HG03442 (cell line): ENCODE results near the gene SCTR.

Experiments
- ATAC-seq: cut with Tn5 transposase; IDR thresholded peaks from one replicate; pipeline ENCODE4 v1.9.1; 2021; ENCODE audit warnings: mild to moderate bottlenecking, moderate library complexity; ENCODE audit not compliant: unreplicated experiment

The SCTR gene

DNA sequence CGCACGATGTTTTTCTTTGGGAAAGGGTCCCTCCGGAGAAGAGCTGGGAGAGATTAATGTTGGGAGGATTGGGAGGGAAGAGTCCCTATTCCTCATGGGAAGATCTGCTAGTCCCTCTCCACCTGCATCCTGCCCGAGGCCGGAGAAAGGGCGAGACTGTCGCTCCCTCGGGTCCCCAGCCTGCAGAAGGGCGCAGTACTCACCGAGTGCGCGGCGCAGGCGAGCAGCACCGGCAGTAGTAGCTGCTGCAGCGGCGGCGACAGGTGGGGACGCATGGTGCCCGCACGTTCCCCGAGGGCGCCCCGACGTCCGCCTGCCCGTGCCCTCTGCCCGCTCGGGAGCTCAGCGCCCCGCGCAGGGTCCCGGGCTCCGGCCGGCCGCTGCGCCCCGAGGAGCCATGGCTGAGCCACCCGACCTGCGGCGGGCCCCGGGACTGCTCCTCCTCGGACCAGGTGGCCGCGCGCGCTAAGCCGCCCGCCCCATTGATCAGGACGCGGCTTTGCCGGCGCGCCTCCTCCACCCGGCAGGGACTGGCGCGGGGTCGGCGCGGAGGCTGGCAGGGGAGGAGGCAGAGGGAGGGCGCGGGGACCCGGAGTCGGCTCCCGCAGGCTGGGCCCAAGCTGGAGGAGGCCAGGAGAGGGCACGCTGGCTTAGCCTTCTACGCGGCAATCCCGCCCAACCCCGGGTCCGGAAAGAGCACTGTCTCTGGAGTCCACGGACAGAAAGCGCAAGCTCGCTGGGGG lies at the start of gene SCTR:
SCTR (minus strand) TSS at position 532 of the 743 bp plus-strand sequence; CDS start at position 275, 257 bp downstream.
- no peak for ATAC-seq

DNA sequence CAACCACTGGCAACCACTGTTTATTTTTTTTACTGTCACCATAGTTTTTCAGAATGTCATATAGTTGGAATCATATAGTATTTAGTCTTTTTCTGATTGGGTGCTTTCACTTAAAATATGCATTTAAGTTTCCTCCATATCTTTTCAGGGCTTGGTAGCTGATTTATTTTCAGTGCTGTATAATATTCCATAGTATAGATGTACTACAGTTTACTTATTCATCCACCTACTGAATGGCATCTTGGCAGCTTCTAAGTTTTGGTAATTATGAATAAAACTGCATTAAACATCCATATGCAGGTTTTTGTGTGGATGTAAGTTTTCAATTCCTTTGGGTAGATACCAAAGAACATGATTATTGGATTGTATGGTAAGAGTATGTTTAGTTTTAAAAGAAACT lies 43.0 kb upstream of the SCTR start:
- ATAC-seq: no peak

DNA sequence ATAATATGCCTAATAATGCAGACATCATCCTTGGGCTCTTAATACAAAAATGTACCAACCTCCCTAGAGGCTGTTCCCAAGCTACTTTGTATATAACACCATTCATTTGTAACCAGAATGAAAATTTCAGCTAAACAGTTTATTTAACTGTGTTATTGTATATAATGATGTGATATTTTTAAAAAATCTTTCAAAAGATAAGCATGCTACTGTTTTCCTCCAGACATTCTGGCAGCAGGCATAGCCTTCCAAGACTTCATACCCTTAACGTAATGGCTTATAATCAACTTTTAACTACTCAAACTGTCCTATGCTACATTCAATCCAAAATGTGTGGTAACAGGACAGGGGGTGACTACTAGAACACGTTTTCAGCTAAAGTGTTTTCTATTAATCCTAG lies 41.2 kb upstream of the SCTR start:
- no peak for ATAC-seq

DNA sequence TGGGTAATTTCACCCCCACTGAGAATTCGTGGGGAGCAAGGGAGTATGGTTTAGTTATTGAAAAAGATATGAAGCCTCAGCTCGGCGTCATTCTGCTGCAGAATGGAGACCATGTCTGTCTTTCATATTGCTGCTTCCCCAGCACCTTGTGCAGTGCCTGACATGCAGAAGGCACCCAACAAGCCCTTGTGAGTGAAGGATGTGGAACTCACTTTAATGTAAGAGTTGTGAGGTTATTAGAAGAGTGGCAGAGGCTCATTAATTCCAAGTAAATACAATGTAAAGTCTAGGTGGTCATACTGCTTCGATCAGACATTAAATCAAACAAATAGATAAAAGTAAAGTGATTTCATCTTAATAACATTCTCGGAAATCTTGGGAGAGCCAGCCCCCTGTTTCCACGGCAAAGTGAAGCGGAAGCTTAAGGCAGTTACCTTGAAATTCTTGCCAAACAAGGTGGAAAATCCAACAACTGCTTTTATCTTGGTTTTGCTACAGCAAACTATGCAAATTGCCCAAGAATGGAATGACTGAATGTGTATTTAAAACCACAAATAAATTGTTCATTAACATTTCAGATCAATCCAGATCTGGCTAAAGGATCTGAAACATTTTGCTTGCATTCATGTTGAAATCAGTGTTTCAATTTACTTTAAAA lies 29.5 kb upstream of the SCTR start:
- ATAC-seq: no peak

GRCh38 chr2:119552902-119553301 lies 28.6 kb upstream of the SCTR start:
- ATAC-seq: no peak

- no peak for ATAC-seq
Measured at GRCh38 chr2:119550856-119551255, 26.6 kb upstream of the SCTR start.

DNA sequence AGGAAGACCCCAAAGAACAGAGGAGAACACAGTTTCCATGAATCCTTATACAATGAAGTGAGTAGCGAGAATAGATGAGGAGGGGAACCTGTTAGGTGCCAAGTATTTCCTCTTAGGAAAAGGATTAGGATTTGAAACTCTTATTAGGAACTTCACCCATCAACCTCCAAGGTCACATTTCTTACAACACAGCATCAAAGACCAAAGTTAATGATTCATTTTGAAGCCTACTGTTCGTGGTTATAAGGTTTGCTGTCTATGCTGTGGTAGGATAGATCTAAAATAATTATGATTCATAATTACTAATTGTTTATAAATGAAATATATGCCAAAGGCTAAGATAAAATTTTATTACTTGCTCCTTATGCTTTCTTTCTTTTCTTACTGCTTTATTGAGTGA lies 26.1 kb upstream of the SCTR start:
- ATAC-seq: no peak

- no peak for ATAC-seq
Measured at GRCh38 chr2:119549241-119549640, 25.0 kb upstream of the SCTR start.

- no peak for ATAC-seq
Measured at GRCh38 chr2:119548516-119549120, 24.3 kb upstream of the SCTR start.

GRCh38 chr2:119546447-119546767 lies 22.1 kb upstream of the SCTR start:
- ATAC-seq: no peak

GRCh38 chr2:119545754-119546446 lies 21.6 kb upstream of the SCTR start:
- ATAC-seq: no peak

DNA sequence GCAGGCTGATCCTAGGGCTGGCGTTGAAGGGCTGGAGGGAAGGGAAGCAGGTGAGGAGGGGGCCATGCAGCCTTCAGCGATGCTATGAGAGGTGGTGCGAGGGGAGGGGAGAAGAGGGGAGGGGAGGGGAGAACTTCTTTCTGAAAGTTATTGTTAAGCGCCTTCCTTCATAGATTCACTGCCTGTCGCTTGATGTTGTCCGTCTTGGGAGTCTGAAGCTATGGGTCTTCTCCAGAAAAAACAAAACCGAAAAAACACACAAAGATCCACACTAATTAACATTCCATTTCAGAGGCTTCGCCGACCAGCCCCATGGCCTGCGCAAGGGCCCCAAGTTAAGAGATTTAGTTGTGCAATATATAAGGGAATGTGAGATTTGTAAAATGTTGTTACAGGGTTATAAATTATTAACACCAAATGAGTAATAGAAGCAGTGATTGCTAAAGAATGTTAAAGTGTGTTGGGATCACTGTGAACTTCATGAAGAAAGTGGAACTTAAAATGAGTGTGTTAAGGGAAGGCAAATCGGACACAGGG lies 20.7 kb upstream of the SCTR start:
- no peak for ATAC-seq

GRCh38 chr2:119544075-119544938 lies 20.0 kb upstream of the SCTR start, which contains the start of gene CFAP221:
Gene CFAP221, plus strand, starts transcription at chr2:119544449. Its CDS starts 1,683 bp downstream, at chr2:119546132.
- ATAC-seq: peak; percentile 87

GRCh38 chr2:119541476-119541875 lies 17.2 kb upstream of the SCTR start:
- no peak for ATAC-seq

DNA sequence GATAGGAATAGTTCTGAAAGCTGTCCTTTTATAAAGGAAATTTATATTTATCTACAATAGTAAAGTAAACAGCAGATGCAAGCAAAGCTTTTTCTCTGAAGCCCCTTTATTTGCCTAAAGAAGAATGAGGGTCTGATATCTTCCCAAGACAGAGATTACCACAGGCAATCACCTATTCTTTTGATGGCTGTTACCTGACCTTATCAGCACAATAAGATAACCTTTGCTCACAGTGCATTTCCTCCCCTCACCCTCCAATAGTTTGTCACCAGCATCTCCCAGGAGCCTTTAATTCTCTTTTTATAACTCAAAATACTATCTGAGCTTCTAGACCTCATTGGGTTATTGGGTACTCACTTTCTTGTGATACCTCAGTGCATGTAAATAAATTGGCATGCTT lies 13.5 kb upstream of the SCTR start:
- no peak for ATAC-seq

GRCh38 chr2:119536707-119537106 lies 12.4 kb upstream of the SCTR start:
- ATAC-seq: no peak

DNA sequence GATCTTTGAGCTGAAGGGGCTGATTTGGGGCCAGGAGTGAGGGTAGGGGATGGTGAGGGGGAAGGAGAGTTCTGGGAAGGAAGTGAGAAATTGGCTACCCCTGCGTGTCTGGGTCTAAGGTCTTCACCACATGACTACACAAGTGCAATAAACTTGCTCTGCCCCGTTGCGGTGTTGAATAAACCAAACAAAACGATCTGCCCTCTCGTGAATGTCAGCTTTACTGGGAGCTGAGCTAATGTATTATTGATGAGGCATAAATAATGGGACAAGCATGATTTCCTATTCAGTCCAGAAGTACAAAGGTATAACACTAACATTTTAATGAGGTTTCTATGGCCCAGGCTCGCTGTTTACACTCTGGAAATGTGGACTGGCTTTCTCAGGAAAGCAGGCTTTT lies 11.9 kb upstream of the SCTR start:
- ATAC-seq: no peak

DNA sequence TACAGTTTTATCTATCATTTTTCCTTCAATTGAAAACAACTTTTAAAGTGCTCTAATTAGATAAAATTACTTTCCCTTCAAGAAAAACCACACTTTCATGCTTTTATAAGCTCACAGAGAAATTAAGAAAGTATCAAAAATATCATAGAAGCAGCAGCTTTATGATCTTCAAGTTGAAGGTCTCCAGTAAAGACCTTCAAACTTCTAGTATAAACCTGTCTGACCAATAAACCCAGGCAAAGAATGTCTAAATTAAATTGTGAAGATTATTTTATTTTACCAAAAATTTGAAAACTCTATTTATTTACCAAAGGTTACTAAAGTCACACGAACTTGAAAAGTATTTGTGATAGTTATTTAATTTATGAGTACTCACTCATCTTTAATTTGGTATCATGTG lies 9.3 kb upstream of the SCTR start:
- no peak for ATAC-seq

GRCh38 chr2:119531292-119531691 lies 7.0 kb upstream of the SCTR start:
- no peak for ATAC-seq

DNA sequence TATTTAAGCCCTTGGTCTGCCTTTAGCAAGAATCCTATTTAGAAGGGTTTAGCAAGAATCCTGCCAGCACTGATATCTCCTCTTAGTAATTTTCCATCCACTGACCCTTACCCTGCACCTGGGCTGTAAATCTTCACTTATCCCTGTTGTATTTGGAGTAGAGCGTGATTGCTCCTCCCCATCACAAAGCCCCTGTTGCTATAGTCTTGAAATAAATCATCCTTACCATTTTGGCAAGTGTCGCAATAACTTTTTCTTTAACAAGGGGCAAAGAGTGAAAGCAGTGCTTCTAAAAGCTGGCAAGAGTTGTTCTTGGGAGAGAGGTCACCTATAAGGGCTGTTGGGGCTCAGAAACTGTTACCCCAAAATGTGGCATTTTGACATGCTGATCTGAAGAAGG lies 3.7 kb upstream of the SCTR start:
- no peak for ATAC-seq
